ENCODE results near the gene GPN3.
A peak's percentile ranks its signal among the peaks of the same experiment; 100 is the strongest.

Gene GPN3

DNA sequence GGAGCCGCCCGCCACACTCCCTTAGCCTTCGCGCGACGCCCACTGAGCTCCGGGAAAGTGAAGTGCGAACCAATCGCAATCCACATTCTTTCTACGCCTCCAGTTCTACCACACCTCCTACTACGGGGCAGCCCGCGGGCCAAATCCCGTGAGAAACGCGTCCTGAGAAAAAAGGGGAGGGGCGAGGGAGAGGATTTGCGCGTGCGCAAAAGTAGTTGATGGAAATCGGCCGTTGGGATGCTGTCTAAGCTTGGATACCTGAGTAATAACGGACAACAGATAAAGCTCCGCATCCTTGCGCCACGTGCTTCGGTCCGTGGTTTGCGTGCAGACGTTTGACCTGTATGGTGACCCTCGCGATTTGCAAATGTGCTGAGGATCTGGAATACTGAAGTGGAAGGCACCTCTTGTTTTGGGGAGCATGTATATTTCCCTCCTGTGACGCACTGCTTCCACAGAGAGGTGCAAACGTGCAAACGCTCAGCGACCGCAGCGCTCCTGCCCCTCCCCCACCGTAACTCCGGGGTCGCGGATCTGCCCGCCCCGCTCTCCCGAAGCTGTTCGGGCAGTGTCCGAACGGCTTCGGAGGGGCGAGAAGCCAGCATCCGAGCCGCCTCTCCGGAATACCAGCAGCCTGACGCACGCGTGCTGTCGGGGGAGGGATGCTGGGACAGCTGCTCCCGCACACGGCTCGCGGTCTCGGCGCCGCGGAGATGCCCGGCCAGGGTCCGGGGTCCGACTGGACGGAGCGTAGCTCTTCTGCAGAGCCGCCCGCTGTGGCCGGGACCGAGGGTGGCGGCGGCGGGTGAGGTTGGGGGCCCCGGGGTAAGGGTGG, at the start of gene GPN3, which contains the start of gene FAM216A:
Gene GPN3, minus strand, starts transcription at position 44 of the 835 bp plus-strand sequence. CDS start 54 bp downstream, outside the sequence.
Gene FAM216A, plus strand, starts transcription at position 632 of the 835 bp plus-strand sequence. Its CDS starts 31 bp downstream, at position 663.
- peak within 1 kb of the TSS; percentile 70 for H3K4me3 ChIP-seq (replicated peaks; ENCODE audit: low read depth, low read length)
- DNase-seq (ENCODE audit: low read depth), result peak; percentile 99
- TF ChIP-seq, protein P1, sequence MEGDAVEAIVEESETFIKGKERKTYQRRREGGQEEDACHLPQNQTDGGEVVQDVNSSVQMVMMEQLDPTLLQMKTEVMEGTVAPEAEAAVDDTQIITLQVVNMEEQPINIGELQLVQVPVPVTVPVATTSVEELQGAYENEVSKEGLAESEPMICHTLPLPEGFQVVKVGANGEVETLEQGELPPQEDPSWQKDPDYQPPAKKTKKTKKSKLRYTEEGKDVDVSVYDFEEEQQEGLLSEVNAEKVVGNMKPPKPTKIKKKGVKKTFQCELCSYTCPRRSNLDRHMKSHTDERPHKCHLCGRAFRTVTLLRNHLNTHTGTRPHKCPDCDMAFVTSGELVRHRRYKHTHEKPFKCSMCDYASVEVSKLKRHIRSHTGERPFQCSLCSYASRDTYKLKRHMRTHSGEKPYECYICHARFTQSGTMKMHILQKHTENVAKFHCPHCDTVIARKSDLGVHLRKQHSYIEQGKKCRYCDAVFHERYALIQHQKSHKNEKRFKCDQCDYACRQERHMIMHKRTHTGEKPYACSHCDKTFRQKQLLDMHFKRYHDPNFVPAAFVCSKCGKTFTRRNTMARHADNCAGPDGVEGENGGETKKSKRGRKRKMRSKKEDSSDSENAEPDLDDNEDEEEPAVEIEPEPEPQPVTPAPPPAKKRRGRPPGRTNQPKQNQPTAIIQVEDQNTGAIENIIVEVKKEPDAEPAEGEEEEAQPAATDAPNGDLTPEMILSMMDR (IDR thresholded peaks at IDR 0.05; ENCODE audit: low read length, missing control alignments), result no peak

GRCh38 chr12:110516995-110517394, 48.9 kb upstream of the GPN3 start:
- TF ChIP-seq, protein P1 (IDR thresholded peaks at IDR 0.05; ENCODE audit: low read length, missing control alignments), result no peak
- H3K4me3 ChIP-seq (replicated peaks; ENCODE audit: low read depth, low read length), result no peak overlapping the region
- DNase-seq (ENCODE audit: low read depth), result no peak

GRCh38 chr12:110514363-110514762, 46.3 kb upstream of the GPN3 start:
- DNase-seq (ENCODE audit: low read depth), result no peak
- no peak overlapping the region for H3K4me3 ChIP-seq (replicated peaks; ENCODE audit: low read depth, low read length)
- TF ChIP-seq, protein P1 (IDR thresholded peaks at IDR 0.05; ENCODE audit: low read length, missing control alignments), result no peak

- DNase-seq (ENCODE audit: low read depth), result no peak
- H3K4me3 ChIP-seq (replicated peaks; ENCODE audit: low read depth, low read length), result no peak overlapping the region
- TF ChIP-seq, protein P1 (IDR thresholded peaks at IDR 0.05; ENCODE audit: low read length, missing control alignments), result no peak
Measured at GRCh38 chr12:110513842-110514241, 45.8 kb upstream of the GPN3 start.

- no peak for DNase-seq (ENCODE audit: low read depth)
- TF ChIP-seq, protein P1 (IDR thresholded peaks at IDR 0.05; ENCODE audit: low read length, missing control alignments), result no peak
- H3K4me3 ChIP-seq (replicated peaks; ENCODE audit: low read depth, low read length), result no peak overlapping the region
Measured at GRCh38 chr12:110508071-110508586, 40.1 kb upstream of the GPN3 start.

DNA sequence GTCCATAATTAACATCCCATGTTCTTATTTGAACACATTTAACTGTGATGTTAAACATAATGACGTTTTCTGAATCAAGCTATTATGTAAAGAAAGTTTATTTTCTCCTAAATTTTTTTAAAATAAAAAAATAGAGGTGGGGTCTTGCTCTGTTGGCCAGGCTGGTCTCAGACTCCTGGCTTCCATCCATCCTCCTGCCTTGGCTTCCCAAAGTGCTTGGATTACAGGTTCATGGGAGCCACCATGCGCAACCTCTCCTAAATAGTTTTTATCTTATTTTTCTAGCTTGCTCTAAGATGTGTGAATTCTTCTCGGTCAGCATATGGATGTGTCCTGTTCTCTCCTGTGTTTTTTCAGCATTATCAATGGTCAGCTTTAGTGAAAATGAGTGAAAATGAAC, 37.3 kb upstream of the GPN3 start:
- H3K4me3 ChIP-seq (replicated peaks; ENCODE audit: low read depth, low read length), result no peak overlapping the region
- no peak for DNase-seq (ENCODE audit: low read depth)
- TF ChIP-seq, protein P1 (IDR thresholded peaks at IDR 0.05; ENCODE audit: low read length, missing control alignments), result no peak

All from fibroblast of pulmonary artery (primary cell).